Glutamatergic neuron (in vitro differentiated cells): ENCODE measurements around the gene RPL39L. TPM values are rescaled to one million over a fixed set of nuclear protein-coding genes. Genes with fewer than 3 reads are reported as not detected.

Experiments
- DNase-seq: peaks from one replicate; pipeline ENCODE4 v3.0.0; 2022
- H3K27ac Mint-ChIP-seq: one replicate; pipeline ENCODE4 v1.8.0; 2020; ENCODE audit warnings: mild to moderate bottlenecking, mixed read lengths, inconsistent platforms; ENCODE audit not compliant: unreplicated experiment
- H3K27me3 Mint-ChIP-seq: one replicate; pipeline ENCODE4 v1.8.0; 2020; ENCODE audit warnings: mild to moderate bottlenecking, moderate library complexity, mixed read lengths, inconsistent platforms; ENCODE audit not compliant: unreplicated experiment
- H3K36me3 Mint-ChIP-seq: one replicate; pipeline ENCODE4 v1.8.0; 2020; ENCODE audit warnings: mild to moderate bottlenecking, mixed read lengths, inconsistent platforms; ENCODE audit not compliant: unreplicated experiment
- H3K4me1 Mint-ChIP-seq: one replicate; pipeline ENCODE4 v1.8.0; 2020; ENCODE audit warnings: mild to moderate bottlenecking, low read depth, mixed read lengths, inconsistent platforms; ENCODE audit not compliant: unreplicated experiment
- H3K4me3 Mint-ChIP-seq: one replicate; pipeline ENCODE4 v1.8.0; 2020; ENCODE audit warnings: mild to moderate bottlenecking, mixed read lengths, inconsistent platforms; ENCODE audit not compliant: unreplicated experiment
- H3K9me3 Mint-ChIP-seq: one replicate; pipeline ENCODE4 v1.8.0; 2020; ENCODE audit warnings: mild to moderate bottlenecking, moderate library complexity, mixed read lengths, inconsistent platforms; ENCODE audit not compliant: unreplicated experiment
- CTCF ChIP-seq: fragments of 200-600 bp; sonication (generic); IDR thresholded peaks from one replicate; pipeline ENCODE4 v1.5.0; 2021; ENCODE audit not compliant: partially characterized antibody, unreplicated experiment
- total RNA-seq: library from RNA; stranded (reverse); fragmentation: NEBNext Ultra II Directional; extraction: Animal tissue kit (Norgen Biotek cat#: 25700); gene quantifications from one replicate; pipeline ENCODE4 v1.2.1, GENCODE V29; 2021; ENCODE audit not compliant: unreplicated experiment

The RPL39L gene
- total RNA-seq, 1 donor from 2014 or later, result 15.1 TPM

DNA sequence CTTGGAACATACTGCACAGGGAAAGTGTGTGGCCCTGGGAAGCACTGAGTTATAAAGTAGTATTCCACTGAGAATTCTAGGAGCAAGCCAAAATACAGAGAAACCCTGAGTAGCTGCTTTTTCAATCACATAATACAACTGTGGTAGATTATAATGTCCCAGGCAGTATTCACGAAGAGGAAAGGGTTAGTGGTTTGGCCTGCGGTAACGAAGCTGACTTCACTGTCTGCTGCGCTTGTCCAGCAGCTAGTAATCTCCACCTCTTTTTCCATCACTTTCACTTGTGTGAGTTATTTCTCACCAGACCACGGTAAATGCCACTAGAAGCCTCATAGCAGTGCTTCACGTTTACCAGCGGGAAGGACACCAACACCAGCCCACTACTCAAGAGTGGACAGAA is 34.4 kb downstream of the RPL39L start:
- Mint-ChIP-seq H3K9me3 (no peaks in the 10 kb centered on the region), H3K4me3 (no peak overlapping the region), H3K27ac (no peak overlapping the region), H3K27me3 (no peaks in the 10 kb centered on the region), H3K36me3 (no peaks in the 10 kb centered on the region), H3K4me1 (no peaks in the 10 kb centered on the region)
- DNase-seq, result no peak
- no peak for TF ChIP-seq CTCF

- Mint-ChIP-seq H3K4me3 (no peak overlapping the region), H3K9me3 (no peaks in the 10 kb centered on the region), H3K4me1 (no peaks in the 10 kb centered on the region), H3K27ac (no peak overlapping the region), H3K27me3 (no peaks in the 10 kb centered on the region), H3K36me3 (peaks cover 6% of the 10 kb centered on the region)
- TF ChIP-seq CTCF, result no peak
- no peak for DNase-seq
These were observed 35.0 kb downstream of the RPL39L start for GRCh38 chr3:187104342-187104741.

DNA sequence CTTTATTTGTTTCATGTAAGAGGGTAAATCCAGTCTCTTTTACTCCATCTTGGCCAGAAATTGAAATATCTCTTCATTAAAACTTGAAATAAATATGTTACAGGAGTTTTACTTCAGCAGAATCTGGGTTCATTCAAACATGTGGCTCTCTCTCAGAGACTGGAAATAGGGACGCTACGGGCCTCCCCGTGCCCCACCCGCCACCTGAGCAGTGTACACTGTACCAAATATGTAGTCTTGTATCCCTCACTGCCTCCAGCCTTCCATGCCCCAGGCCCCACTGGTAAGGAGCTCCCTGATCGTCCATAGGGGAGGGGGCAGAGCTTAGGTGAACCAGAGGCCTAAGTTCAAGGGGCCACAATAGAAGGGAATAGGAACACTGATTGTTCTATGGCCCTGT is 36.0 kb downstream of the RPL39L start:
- no peak for TF ChIP-seq CTCF
- Mint-ChIP-seq H3K36me3 (peaks cover 7% of the 10 kb centered on the region), H3K27ac (no peak overlapping the region), H3K4me1 (no peaks in the 10 kb centered on the region), H3K9me3 (no peaks in the 10 kb centered on the region), H3K4me3 (no peak overlapping the region), H3K27me3 (peaks cover 2% of the 10 kb centered on the region)
- DNase-seq, result no peak

- DNase-seq, result no peak
- Mint-ChIP-seq H3K36me3 (peaks cover 17% of the 10 kb centered on the region), H3K27me3 (peaks cover 2% of the 10 kb centered on the region), H3K4me3 (no peak overlapping the region), H3K9me3 (peaks cover 3% of the 10 kb centered on the region), H3K27ac (no peak overlapping the region), H3K4me1 (no peaks in the 10 kb centered on the region)
- TF ChIP-seq CTCF, result no peak
These were observed 37.1 kb downstream of the RPL39L start for GRCh38 chr3:187102073-187102634.

DNA sequence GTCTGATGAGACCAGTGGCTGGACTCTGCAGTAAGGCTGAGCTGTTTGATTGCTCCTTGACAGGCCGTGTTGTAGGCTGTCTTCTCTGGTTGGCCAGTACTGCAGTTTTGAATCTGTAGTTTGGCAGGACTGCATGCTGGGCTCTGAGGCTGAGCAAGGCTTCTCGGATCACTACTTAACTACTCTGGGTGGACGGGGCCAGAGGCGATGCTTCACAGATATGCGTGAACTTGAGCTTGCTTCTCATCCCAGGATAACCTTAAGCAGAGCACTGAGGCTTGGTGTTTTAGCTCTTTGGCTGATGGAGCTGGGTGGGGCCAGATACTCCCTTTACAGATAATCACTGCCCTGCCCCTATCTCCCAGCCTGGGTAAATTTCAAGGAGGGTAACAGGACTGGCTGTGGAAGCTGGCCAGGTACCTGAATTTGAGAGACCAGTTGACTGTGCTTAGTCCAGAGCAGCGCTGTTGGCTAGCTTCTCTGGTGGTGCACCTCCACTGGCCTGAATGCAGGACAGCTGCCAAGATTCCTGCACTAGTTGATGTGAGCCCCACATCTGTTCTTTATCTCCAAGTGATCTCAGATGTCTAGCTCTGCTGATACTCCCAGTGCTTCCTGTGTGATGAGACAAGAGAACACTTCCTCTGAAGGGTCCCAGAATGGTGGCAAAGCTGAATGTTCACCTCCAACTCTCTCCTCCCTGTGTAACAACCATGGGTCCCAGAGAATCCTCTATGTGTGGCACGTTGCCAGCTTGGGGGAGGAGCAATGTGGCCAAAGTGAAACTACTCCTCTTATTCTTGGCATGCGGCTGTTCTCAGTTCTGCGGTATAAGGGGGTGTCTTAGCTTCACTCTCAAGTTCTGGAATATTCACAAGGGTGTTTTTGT is 37.9 kb downstream of the RPL39L start:
- Mint-ChIP-seq H3K27ac (no peak overlapping the region), H3K4me3 (no peak overlapping the region), H3K4me1 (no peaks in the 10 kb centered on the region), H3K36me3 (peaks cover 20% of the 10 kb centered on the region), H3K9me3 (peaks cover 3% of the 10 kb centered on the region), H3K27me3 (peaks cover 2% of the 10 kb centered on the region)
- no peak for TF ChIP-seq CTCF
- no peak for DNase-seq
